ENCODE results near the gene NPAS3.

NPAS3 gene

DNA sequence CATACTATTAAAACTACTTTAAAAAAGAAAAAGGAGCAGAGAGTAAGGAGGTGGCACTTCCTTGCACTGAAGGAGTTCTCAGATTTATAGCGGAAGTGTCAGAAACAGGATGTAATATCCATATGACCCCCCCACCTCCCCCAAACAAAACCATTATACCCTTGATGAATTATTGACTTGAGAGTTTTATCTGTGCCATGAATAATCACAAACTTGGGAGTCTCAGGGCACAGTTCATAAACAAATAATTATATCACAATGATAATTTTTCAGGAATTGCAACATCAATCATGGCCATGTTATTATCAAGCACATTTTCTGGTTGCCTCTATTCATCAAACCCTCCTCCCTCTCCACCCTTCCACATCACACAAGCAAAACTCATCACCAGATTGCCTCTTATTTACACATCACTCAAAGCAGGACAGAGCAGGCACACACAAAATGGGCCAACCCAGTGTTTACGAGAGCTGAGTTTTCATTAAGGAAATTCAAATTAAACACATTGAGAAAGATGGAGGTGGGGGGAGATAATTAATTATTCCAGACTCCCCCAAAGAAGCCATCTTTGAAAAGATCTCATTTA is 870.8 kb downstream of the NPAS3 start:
- ChIA-PET CTCF (interaction anchor here (0.6 kb wide), 1 partner anchor 89 kb away, joined by 3 read pairs; no protein-coding TSS in a partner anchor), POLR2A (no interaction called here)
- Histone ChIP-seq H3K36me3 (ENCODE audit: control insufficient read depth in 2 of 2, insufficient read depth in 1 of 2, low read length in 2 of 2) (no peaks in the 10 kb centered on the region), H3K4me3 (ENCODE audit: low read depth, low read length) (no peak overlapping the region), H3K4me1 (ENCODE audit: control insufficient read depth, insufficient read depth, low read length) (no peaks in the 10 kb centered on the region), H3K27ac (ENCODE audit: extremely low read depth, low read depth, low read length) (no peak overlapping the region), H3K9me3 (ENCODE audit: control insufficient read depth, insufficient read depth, low read depth, low read length) (no peaks in the 10 kb centered on the region)
- TF ChIP-seq ZFHX2 (tag by site-specific recombination; conservative IDR thresholded peaks at IDR 0.05) (no peak), EGR2 (tag by site-specific recombination; IDR thresholded peaks at IDR 0.05; ENCODE audit: low read depth) (no peak), TCF7L2 (IDR thresholded peaks at IDR 0.05; ENCODE audit: borderline replicate concordance, low read depth, low read length) (no peak), ZNF214 (tag by site-specific recombination; IDR thresholded peaks at IDR 0.05; ENCODE audit: borderline replicate concordance) (no peak), ZNF501 (tag by site-specific recombination; IDR thresholded peaks at IDR 0.05) (no peak), ZNF747 (tag by site-specific recombination; IDR thresholded peaks at IDR 0.05) (no peak), ZNF354C (tag by site-specific recombination; IDR thresholded peaks at IDR 0.05; ENCODE audit: borderline replicate concordance, low read depth) (no peak), ZNF132 (tag by site-specific recombination; IDR thresholded peaks at IDR 0.05; ENCODE audit: borderline replicate concordance) (no peak), ZNF211 (tag by site-specific recombination; IDR thresholded peaks at IDR 0.05; ENCODE audit: low read depth) (no peak), PRDM1 (tag by site-specific recombination; IDR thresholded peaks at IDR 0.05) (no peak), ZNF529 (tag by site-specific recombination; IDR thresholded peaks at IDR 0.05; ENCODE audit: insufficient replicate concordance) (no peak)
- TF ChIP-seq, protein P1, sequence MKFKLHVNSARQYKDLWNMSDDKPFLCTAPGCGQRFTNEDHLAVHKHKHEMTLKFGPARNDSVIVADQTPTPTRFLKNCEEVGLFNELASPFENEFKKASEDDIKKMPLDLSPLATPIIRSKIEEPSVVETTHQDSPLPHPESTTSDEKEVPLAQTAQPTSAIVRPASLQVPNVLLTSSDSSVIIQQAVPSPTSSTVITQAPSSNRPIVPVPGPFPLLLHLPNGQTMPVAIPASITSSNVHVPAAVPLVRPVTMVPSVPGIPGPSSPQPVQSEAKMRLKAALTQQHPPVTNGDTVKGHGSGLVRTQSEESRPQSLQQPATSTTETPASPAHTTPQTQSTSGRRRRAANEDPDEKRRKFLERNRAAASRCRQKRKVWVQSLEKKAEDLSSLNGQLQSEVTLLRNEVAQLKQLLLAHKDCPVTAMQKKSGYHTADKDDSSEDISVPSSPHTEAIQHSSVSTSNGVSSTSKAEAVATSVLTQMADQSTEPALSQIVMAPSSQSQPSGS (tag by site-specific recombination; IDR thresholded peaks at IDR 0.05; ENCODE audit: low read depth): no peak
- TF ChIP-seq, protein P2, sequence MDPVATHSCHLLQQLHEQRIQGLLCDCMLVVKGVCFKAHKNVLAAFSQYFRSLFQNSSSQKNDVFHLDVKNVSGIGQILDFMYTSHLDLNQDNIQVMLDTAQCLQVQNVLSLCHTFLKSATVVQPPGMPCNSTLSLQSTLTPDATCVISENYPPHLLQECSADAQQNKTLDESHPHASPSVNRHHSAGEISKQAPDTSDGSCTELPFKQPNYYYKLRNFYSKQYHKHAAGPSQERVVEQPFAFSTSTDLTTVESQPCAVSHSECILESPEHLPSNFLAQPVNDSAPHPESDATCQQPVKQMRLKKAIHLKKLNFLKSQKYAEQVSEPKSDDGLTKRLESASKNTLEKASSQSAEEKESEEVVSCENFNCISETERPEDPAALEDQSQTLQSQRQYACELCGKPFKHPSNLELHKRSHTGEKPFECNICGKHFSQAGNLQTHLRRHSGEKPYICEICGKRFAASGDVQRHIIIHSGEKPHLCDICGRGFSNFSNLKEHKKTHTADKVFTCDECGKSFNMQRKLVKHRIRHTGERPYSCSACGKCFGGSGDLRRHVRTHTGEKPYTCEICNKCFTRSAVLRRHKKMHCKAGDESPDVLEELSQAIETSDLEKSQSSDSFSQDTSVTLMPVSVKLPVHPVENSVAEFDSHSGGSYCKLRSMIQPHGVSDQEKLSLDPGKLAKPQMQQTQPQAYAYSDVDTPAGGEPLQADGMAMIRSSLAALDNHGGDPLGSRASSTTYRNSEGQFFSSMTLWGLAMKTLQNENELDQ (tag by site-specific recombination; IDR thresholded peaks at IDR 0.05; ENCODE audit: low read depth): no peak
- TF ChIP-seq, protein P3, sequence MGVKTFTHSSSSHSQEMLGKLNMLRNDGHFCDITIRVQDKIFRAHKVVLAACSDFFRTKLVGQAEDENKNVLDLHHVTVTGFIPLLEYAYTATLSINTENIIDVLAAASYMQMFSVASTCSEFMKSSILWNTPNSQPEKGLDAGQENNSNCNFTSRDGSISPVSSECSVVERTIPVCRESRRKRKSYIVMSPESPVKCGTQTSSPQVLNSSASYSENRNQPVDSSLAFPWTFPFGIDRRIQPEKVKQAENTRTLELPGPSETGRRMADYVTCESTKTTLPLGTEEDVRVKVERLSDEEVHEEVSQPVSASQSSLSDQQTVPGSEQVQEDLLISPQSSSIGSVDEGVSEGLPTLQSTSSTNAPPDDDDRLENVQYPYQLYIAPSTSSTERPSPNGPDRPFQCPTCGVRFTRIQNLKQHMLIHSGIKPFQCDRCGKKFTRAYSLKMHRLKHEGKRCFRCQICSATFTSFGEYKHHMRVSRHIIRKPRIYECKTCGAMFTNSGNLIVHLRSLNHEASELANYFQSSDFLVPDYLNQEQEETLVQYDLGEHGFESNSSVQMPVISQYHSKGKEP (tag by site-specific recombination; IDR thresholded peaks at IDR 0.05): no peak

DNA sequence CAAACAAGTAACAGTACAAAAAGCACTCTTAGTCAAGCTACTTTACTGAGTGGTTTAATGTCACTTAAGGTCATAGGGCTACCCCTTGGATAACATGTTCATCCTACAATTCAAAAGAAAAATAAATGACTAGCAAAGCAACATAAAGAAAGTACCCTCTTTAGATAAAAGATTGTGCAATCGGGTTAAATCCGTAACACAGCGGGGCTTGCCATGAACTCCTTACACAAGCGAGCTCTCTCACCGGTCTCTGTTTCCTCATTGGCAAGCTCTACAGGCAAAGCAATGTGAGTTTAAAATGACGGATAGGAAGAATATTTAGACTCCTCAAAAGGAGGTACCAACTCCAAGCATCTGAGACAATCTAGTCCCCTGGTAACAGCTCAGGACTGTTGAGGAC is 871.6 kb downstream of the NPAS3 start:
- ChIA-PET POLR2A (no interaction called here), CTCF (no interaction called here)
- no peak for TF ChIP-seq ZNF768 (tag by site-specific recombination; IDR thresholded peaks at IDR 0.05)
- TF ChIP-seq ZNF292 (tag by site-specific recombination; IDR thresholded peaks at IDR 0.05; ENCODE audit: borderline replicate concordance, low read depth): no peak
- TF ChIP-seq TCF7L2 (IDR thresholded peaks at IDR 0.05; ENCODE audit: borderline replicate concordance, low read depth, low read length): no peak
- no peak for TF ChIP-seq SCRT2 (tag by site-specific recombination; IDR thresholded peaks at IDR 0.05)
- Histone ChIP-seq H3K4me1 (ENCODE audit: control insufficient read depth, insufficient read depth, low read length) (no peaks in the 10 kb centered on the region), H3K9me3 (ENCODE audit: control insufficient read depth, insufficient read depth, low read depth, low read length) (no peaks in the 10 kb centered on the region), H3K4me3 (ENCODE audit: low read depth, low read length) (no peak overlapping the region), H3K27ac (ENCODE audit: extremely low read depth, low read depth, low read length) (no peak overlapping the region), H3K36me3 (ENCODE audit: control insufficient read depth in 2 of 2, insufficient read depth in 1 of 2, low read length in 2 of 2) (no peaks in the 10 kb centered on the region)
